SU-DHL-6 (cell line): ENCODE measurements around the gene SOCS7.

Experiments used
- EZH2phosphoT487 ChIP-seq: fragments of 200-600 bp; sonication (generic), shearing (Covaris generic); conservative IDR thresholded peaks from 2 replicates; pipeline ENCODE4 v1.6.1; 2018; ENCODE audit warnings: mild to moderate bottlenecking, antibody characterized with exemption, low read length, moderate library complexity, mixed read lengths
- TF ChIP-seq, protein P1 (sequence below): fragments of 200-600 bp; sonication (generic); IDR thresholded peaks from one replicate; pipeline ENCODE4 v1.5.1; 2017; ENCODE audit warnings: antibody characterized with exemption, mild to moderate bottlenecking, low read length, moderate library complexity; ENCODE audit not compliant: insufficient read depth, poor library complexity, severe bottlenecking

DNA sequence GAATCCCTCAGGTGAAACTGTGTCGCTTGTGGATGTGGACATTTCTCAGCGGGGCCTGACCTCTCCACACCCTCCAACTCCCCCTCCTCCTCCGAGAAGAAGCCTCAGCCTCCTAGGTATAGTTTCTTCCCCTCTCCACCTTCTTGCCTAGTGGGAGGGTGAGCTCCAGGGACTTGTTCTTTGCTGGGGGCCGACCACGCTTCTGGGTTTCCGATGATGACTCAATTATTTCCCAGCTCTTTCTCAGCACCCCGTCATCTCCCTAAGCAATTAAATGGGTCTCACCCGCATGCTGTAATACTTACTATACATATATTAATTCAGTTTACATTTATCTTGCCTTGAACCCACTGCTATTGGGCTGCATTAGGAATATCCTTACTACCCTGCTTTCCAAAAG is 13.1 kb downstream of the SOCS7 start:
- TF ChIP-seq, protein P1, sequence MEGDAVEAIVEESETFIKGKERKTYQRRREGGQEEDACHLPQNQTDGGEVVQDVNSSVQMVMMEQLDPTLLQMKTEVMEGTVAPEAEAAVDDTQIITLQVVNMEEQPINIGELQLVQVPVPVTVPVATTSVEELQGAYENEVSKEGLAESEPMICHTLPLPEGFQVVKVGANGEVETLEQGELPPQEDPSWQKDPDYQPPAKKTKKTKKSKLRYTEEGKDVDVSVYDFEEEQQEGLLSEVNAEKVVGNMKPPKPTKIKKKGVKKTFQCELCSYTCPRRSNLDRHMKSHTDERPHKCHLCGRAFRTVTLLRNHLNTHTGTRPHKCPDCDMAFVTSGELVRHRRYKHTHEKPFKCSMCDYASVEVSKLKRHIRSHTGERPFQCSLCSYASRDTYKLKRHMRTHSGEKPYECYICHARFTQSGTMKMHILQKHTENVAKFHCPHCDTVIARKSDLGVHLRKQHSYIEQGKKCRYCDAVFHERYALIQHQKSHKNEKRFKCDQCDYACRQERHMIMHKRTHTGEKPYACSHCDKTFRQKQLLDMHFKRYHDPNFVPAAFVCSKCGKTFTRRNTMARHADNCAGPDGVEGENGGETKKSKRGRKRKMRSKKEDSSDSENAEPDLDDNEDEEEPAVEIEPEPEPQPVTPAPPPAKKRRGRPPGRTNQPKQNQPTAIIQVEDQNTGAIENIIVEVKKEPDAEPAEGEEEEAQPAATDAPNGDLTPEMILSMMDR: no peak
- no peak for TF ChIP-seq EZH2phosphoT487
